Measurements from ENCODE around the gene TNN. TPM values are rescaled to one million over a fixed set of nuclear protein-coding genes. Genes with fewer than 3 reads are reported as not detected.

Gene TNN
- total and polyA plus RNA-seq, 2 donors: 0.27 to 0.38 TPM

DNA sequence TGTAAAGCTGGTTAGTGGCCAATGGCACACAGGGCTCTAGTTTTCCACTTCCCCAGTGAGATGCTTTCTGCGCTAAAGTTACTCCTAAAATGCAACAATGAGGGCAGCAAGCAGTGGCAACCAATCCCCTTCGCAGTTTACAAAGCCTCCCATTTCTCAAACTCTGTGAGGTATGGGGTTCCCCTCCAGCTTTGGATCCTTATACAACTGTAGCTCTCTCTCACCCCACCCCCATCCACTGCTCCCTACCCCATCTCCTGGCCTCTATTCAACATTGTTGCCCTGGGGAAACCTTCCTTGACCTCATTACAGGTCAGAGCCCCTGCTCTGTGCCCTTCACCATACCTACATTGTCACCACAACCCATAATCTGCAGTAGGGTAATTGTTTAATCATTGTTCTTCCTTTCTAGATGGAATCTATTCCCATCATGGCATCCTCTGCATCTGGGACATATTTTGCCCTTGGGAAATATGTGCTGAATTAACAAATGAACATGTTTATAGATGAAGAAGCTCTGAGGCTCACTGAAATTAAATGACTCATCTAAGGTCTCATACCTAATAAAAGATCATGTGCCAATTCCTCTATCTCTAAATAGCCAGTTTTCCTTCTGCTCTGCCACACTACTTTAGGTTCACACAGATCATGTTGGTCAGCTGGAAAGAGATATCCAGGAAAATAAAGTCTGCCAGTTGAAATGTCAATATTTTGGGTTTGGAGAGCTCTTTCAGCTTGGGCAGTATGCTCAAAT is 112.4 kb downstream of the TNN start:
- H3K9me3 ChIP-seq (ENCODE audit: control insufficient read depth in 2 of 2, insufficient read depth in 1 of 2, low read length in 1 of 2): no peaks in the 10 kb centered on the region
- H3K27ac ChIP-seq (ENCODE audit: low read depth in 1 of 2, low read length in 1 of 2): no peak overlapping the region
- no peak overlapping the region for H3K4me3 ChIP-seq (ENCODE audit: low read length in 2 of 2)
- no peak for DNase-seq (ENCODE audit: low read depth in 6 of 9, low spot score in 9 of 9)
- 98% methylated on average over 2 of the region's 2 CpGs for WGBS
- H3K27me3 ChIP-seq (ENCODE audit: control insufficient read depth in 2 of 2, insufficient read depth in 1 of 2, low read length in 1 of 2): no peaks in the 10 kb centered on the region
- H3K36me3 ChIP-seq (ENCODE audit: control insufficient read depth in 2 of 2, insufficient read depth in 2 of 2, low read length in 1 of 2): peaks cover 8 to 10% of the 10 kb centered on the region in 2 donors
- peaks cover 12 to 30% of the 10 kb centered on the region in 2 donors for H3K4me1 ChIP-seq (ENCODE audit: control insufficient read depth in 2 of 2, insufficient read depth in 2 of 2, low read length in 2 of 2)

DNA sequence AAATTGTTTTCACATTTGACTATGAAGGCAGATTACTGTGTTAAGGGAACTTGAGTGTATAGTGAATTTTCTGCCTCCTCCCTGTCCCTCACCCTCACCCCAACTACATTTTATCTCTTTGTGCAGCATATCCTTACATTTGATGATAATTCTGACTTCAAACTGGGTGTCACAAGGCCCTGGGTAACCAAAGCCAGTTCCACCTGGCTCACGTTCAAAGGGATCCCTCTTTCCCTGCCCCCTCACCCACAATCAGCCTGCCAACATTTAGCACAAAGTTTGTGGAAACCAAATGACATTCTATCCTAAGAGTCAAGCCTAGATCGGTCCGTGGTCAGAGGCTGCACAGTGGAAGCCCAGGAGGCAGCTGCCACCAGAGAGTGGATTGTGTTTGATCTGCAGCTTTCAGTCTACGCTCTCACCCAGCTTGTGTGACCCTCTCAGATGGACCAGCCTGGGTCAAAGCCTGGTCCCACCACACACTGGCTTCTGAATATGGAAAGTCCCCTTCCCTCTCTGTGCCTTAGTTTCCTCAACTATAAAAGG is 114.6 kb downstream of the TNN start:
- WGBS: 55% methylated on average over 4 of the region's 4 CpGs
- H3K4me1 ChIP-seq (ENCODE audit: control insufficient read depth in 2 of 2, insufficient read depth in 2 of 2, low read length in 2 of 2): peaks cover 12 to 30% of the 10 kb centered on the region in 2 donors
- peaks cover 2 to 6% of the 10 kb centered on the region in 2 donors for H3K36me3 ChIP-seq (ENCODE audit: control insufficient read depth in 2 of 2, insufficient read depth in 2 of 2, low read length in 1 of 2)
- no peaks in the 10 kb centered on the region for H3K9me3 ChIP-seq (ENCODE audit: control insufficient read depth in 2 of 2, insufficient read depth in 1 of 2, low read length in 1 of 2)
- no peaks in the 10 kb centered on the region for H3K27me3 ChIP-seq (ENCODE audit: control insufficient read depth in 2 of 2, insufficient read depth in 1 of 2, low read length in 1 of 2)
- H3K4me3 ChIP-seq (ENCODE audit: low read length in 2 of 2): no peak overlapping the region
- no peak for DNase-seq (ENCODE audit: low read depth in 6 of 9, low spot score in 9 of 9)
- no peak overlapping the region for H3K27ac ChIP-seq (ENCODE audit: low read depth in 1 of 2, low read length in 1 of 2)

DNA sequence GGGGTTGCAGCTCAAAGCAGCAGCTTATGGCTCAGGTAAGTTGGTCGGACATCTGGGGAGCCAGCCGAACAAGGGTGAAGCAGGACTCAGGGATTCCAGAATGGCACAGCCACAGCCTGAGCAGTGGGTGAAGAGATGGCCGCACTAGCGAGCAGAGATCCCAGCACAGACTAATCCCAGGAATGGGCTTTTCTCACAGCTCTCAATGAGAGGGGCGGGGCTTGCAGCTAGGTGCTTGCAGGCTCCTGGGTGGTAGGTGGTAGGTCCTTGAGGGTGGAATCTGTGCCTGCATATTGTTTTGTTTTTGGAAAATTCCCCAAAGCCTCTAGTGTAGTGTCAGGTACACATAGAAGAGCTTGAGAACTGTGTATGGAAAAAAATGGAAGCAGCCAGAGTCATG is 116.0 kb downstream of the TNN start:
- peaks cover 1 to 5% of the 10 kb centered on the region in 2 donors for H3K36me3 ChIP-seq (ENCODE audit: control insufficient read depth in 2 of 2, insufficient read depth in 2 of 2, low read length in 1 of 2)
- DNase-seq (ENCODE audit: low read depth in 6 of 9, low spot score in 9 of 9): no peak
- no peaks in the 10 kb centered on the region for H3K9me3 ChIP-seq (ENCODE audit: control insufficient read depth in 2 of 2, insufficient read depth in 1 of 2, low read length in 1 of 2)
- WGBS: 98% methylated on average over 5 of the region's 5 CpGs
- H3K27ac ChIP-seq (ENCODE audit: low read depth in 1 of 2, low read length in 1 of 2): no peak overlapping the region
- no peaks in the 10 kb centered on the region for H3K27me3 ChIP-seq (ENCODE audit: control insufficient read depth in 2 of 2, insufficient read depth in 1 of 2, low read length in 1 of 2)
- no peak overlapping the region for H3K4me3 ChIP-seq (ENCODE audit: low read length in 2 of 2)
- H3K4me1 ChIP-seq (ENCODE audit: control insufficient read depth in 2 of 2, insufficient read depth in 2 of 2, low read length in 2 of 2): peaks cover 15 to 36% of the 10 kb centered on the region in 2 donors

DNA sequence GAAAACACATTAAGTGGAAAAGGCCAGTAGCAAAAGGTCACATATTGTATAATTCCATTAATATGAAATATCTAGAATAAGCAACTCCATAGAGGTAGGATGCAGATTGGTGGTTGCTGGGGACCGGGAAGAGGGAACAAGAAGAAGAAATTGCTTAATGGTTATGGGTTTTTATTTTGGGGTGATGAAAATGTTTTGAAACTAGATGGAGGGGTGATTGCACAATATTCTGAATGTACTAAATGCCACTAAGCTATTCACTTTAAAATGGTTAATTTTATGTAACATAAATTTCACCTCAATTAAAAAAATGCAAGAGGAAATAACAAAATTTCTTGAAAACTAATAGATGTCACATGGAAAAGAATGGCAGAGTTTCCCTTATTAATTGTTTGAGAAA is 118.3 kb downstream of the TNN start:
- Histone ChIP-seq H3K9me3 (ENCODE audit: control insufficient read depth in 2 of 2, insufficient read depth in 1 of 2, low read length in 1 of 2) (no peaks in the 10 kb centered on the region), H3K4me1 (ENCODE audit: control insufficient read depth in 2 of 2, insufficient read depth in 2 of 2, low read length in 2 of 2) (peaks cover 33 to 57% of the 10 kb centered on the region in 2 donors), H3K27me3 (ENCODE audit: control insufficient read depth in 2 of 2, insufficient read depth in 1 of 2, low read length in 1 of 2) (no peaks in the 10 kb centered on the region), H3K27ac (ENCODE audit: low read depth in 1 of 2, low read length in 1 of 2) (no peak overlapping the region), H3K36me3 (ENCODE audit: control insufficient read depth in 2 of 2, insufficient read depth in 2 of 2, low read length in 1 of 2) (peaks cover 2 to 5% of the 10 kb centered on the region in 2 donors), H3K4me3 (ENCODE audit: low read length in 2 of 2) (no peak overlapping the region)
- no peak for DNase-seq (ENCODE audit: low read depth in 6 of 9, low spot score in 9 of 9)
- 100% methylated on average over 1 of the region's 1 CpG for WGBS

DNA sequence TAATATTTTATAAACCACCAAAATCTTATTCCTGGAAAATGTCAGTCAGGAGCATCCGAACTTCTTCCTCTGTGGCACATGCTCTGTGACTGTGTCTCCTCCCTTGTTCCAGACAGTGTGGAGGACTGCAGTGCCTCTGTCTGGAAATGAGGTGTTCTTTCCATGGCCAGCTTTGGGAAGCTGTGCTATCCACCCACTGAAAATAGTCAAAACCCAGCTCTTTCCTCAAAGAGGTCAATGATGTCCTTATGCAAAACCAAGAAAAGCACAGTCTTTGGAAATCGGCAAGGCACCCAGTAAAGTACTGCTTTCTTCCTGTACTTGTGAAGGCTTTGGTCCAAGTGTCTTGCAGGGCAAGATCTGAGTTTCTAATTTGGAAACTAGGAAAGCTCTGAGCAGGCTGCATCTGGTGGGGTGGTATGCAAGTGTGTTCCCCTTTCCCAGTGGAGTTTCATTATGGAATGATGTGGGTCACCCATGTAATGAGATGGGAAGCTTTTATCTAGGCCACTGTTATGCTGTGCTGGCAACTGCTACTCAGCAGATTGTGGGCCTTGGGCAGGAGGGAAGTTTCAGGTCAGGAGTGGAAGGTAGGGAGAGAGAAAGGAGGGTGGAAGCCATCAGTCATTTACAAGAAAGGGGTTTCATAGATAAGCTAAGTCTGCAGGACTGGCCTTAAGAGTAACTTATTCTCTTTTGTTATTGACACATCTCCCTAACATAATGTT is 119.0 kb downstream of the TNN start:
- 98% methylated on average over 2 of the region's 2 CpGs for WGBS
- peaks cover 39 to 63% of the 10 kb centered on the region in 2 donors for H3K4me1 ChIP-seq (ENCODE audit: control insufficient read depth in 2 of 2, insufficient read depth in 2 of 2, low read length in 2 of 2)
- DNase-seq (ENCODE audit: low read depth in 6 of 9, low spot score in 9 of 9): no peak
- H3K4me3 ChIP-seq (ENCODE audit: low read length in 2 of 2): no peak overlapping the region
- no peaks in the 10 kb centered on the region for H3K9me3 ChIP-seq (ENCODE audit: control insufficient read depth in 2 of 2, insufficient read depth in 1 of 2, low read length in 1 of 2)
- H3K27me3 ChIP-seq (ENCODE audit: control insufficient read depth in 2 of 2, insufficient read depth in 1 of 2, low read length in 1 of 2): no peaks in the 10 kb centered on the region
- no peak overlapping the region for H3K27ac ChIP-seq (ENCODE audit: low read depth in 1 of 2, low read length in 1 of 2)
- H3K36me3 ChIP-seq (ENCODE audit: control insufficient read depth in 2 of 2, insufficient read depth in 2 of 2, low read length in 1 of 2): peaks cover 2 to 5% of the 10 kb centered on the region in 2 donors

DNA sequence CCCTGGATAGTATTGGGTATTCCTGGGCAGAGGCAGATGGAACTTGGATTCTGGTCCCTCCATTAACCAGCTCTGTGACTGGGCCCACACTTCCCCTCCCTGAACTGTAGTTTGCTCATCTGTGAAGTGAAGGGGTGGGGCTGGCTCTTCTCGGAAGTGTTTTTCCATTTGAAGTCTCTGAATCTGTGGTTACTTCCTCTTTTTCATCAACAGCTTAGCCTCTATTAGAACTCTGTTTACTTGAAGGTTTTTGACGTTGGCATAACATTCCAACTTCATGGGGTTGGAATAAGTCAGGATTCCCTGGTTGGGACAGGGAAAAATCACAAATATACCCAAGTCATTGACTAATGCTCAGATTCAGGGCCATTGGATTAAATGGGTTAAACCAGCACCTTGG is 121.3 kb downstream of the TNN start:
- Histone ChIP-seq H3K9me3 (ENCODE audit: control insufficient read depth in 2 of 2, insufficient read depth in 1 of 2, low read length in 1 of 2) (no peaks in the 10 kb centered on the region), H3K27me3 (ENCODE audit: control insufficient read depth in 2 of 2, insufficient read depth in 1 of 2, low read length in 1 of 2) (no peaks in the 10 kb centered on the region), H3K27ac (ENCODE audit: low read depth in 1 of 2, low read length in 1 of 2) (peak overlapping the region; percentile 64 to 66), H3K36me3 (ENCODE audit: control insufficient read depth in 2 of 2, insufficient read depth in 2 of 2, low read length in 1 of 2) (peaks cover 2 to 5% of the 10 kb centered on the region in 2 donors), H3K4me3 (ENCODE audit: low read length in 2 of 2) (peak overlapping the region in 1 of 2 donors; percentile 13), H3K4me1 (ENCODE audit: control insufficient read depth in 2 of 2, insufficient read depth in 2 of 2, low read length in 2 of 2) (peaks cover 36 to 50% of the 10 kb centered on the region in 2 donors)
- 4% methylated on average over 2 of the region's 2 CpGs for WGBS
- peak in 6 of 9 donors; percentile 34 to 84 (median 64) for DNase-seq (ENCODE audit: low read depth in 6 of 9, low spot score in 9 of 9)

DNA sequence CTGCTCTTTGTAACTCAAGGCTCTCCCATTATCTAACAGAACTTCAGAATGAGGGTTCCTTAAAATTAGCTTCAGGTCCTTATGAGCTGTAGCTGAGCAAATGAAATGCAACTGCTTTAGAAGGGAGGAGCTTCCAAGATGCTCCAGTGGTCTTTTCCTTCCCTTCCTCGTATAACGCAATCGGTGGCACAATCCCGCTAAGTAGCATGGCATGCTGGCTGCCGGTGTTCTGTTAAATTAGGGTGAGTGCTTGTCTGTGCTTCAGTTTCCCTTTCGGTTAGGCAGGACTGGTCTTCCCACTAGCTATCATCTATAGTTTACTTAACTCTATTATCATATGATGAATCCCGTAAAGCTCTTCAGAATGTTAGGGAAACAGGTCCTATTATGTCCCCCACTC is 124.0 kb downstream of the TNN start:
- DNase-seq (ENCODE audit: low read depth in 6 of 9, low spot score in 9 of 9): peak in 4 of 9 donors; percentile 27 to 60 (median 28)

DNA sequence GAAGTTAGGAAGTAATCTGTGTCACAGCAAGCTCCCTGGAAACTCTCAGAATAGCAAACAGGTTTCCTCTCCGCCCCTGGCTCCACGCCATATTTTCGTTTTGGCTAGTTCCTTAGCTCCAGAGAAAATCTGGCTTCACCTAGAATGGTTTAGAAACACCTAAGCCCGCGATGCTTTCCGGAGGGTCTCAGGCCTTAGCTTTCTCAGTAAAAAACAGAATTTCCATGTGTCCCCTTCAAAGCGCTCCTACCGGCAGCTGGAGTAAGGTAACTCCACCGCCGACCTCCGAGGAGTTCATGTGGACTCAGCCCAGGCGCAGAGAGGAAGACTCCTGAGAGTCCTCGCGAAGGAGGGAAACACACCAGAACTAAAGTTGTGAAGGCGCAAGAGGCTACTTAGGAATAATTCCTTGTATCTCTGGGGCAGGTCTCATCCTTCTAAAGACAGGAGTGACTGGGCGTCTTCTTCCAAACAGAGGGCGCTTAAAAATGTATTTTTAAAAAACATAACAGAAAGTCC is 124.5 kb downstream of the TNN start:
- Histone ChIP-seq H3K4me1 (ENCODE audit: control insufficient read depth in 2 of 2, insufficient read depth in 2 of 2, low read length in 2 of 2) (peaks cover 37 to 45% of the 10 kb centered on the region in 2 donors), H3K27ac (ENCODE audit: low read depth in 1 of 2, low read length in 1 of 2) (peak overlapping the region; percentile 70 to 89), H3K36me3 (ENCODE audit: control insufficient read depth in 2 of 2, insufficient read depth in 2 of 2, low read length in 1 of 2) (peaks cover 0 to 2% of the 10 kb centered on the region in 2 donors), H3K4me3 (ENCODE audit: low read length in 2 of 2) (peak overlapping the region; percentile 75 to 85), H3K27me3 (ENCODE audit: control insufficient read depth in 2 of 2, insufficient read depth in 1 of 2, low read length in 1 of 2) (no peaks in the 10 kb centered on the region), H3K9me3 (ENCODE audit: control insufficient read depth in 2 of 2, insufficient read depth in 1 of 2, low read length in 1 of 2) (no peaks in the 10 kb centered on the region)
- under 1% methylated on average over 17 of the region's 17 CpGs for WGBS
- DNase-seq (ENCODE audit: low read depth in 6 of 9, low spot score in 9 of 9): peak in 3 of 9 donors; percentile 27 to 64 (median 38)

More for the DNA sequence above, 124.0 kb downstream of the TNN start:
- Histone ChIP-seq H3K27me3 (ENCODE audit: control insufficient read depth in 2 of 2, insufficient read depth in 1 of 2, low read length in 1 of 2) (no peaks in the 10 kb centered on the region), H3K36me3 (ENCODE audit: control insufficient read depth in 2 of 2, insufficient read depth in 2 of 2, low read length in 1 of 2) (peaks cover under 1 to 2% of the 10 kb centered on the region in 2 donors), H3K4me1 (ENCODE audit: control insufficient read depth in 2 of 2, insufficient read depth in 2 of 2, low read length in 2 of 2) (peaks cover 36 to 43% of the 10 kb centered on the region in 2 donors), H3K4me3 (ENCODE audit: low read length in 2 of 2) (peak overlapping the region; percentile 75 to 85), H3K9me3 (ENCODE audit: control insufficient read depth in 2 of 2, insufficient read depth in 1 of 2, low read length in 1 of 2) (no peaks in the 10 kb centered on the region), H3K27ac (ENCODE audit: low read depth in 1 of 2, low read length in 1 of 2) (peak overlapping the region; percentile 70 to 89)
- under 1% methylated on average over 7 of the region's 7 CpGs for WGBS

Data from thymus (tissue), 11 donors.